GM12891 (cell line): ENCODE data around the gene SATB1.

Experiments used
- POLR2A ChIP-seq: IDR thresholded peaks from 2 replicates; pipeline ENCODE4 v1.6.1; 2011; ENCODE audit warnings: low read depth, low read length, control low read depth
- POLR2AphosphoS5 ChIP-seq: IDR thresholded peaks from 2 replicates; pipeline ENCODE4 v1.6.1; 2011; ENCODE audit warnings: low read depth, low read length, control low read depth
- SPI1 ChIP-seq: IDR thresholded peaks from 2 replicates; pipeline ENCODE4 v1.6.1; 2011; ENCODE audit warnings: low read depth, low read length, control low read depth

DNA sequence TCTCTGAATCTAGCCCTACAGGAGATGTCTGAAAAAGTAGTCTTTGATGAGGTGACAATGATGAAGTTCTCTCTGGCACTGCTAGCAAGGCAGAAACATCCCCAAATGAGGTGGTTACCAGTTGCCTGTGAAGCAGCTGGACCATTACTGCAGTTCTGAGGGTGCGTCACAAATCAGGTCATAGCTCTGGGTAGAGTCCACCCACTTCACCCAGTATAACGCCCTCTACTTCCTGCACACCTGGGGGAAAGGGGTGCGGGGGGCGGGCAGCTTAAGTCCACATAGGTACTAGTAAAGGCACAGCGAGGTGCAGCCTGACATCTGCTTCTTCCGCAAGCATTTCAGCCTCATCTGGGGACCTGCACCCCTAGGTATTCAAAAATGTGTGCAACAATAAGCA is 13.4 kb upstream of the SATB1 start:
- no peak for TF ChIP-seq POLR2AphosphoS5
- no peak for TF ChIP-seq POLR2A
- no peak for TF ChIP-seq SPI1
